ENCODE measurements around the gene TBC1D9.

The TBC1D9 gene

GRCh38 chr4:140691369-140691768, 64.8 kb downstream of the TBC1D9 start:
- DNase-seq (ENCODE audit: low spot score) = no peak
- TF ChIP-seq CTCF (IDR thresholded peaks at IDR 0.05; ENCODE audit: borderline replicate concordance, control extremely low read depth, extremely low read depth, insufficient read depth, missing control alignments) = no peak
- in situ Hi-C loops (cut with MboI; ENCODE audit: low sequenced_read_pairs, unreplicated experiment) = no loop called here

GRCh38 chr4:140690093-140690492, 66.1 kb downstream of the TBC1D9 start:
- no peak for DNase-seq (ENCODE audit: low spot score)
- no peak for TF ChIP-seq CTCF (IDR thresholded peaks at IDR 0.05; ENCODE audit: borderline replicate concordance, control extremely low read depth, extremely low read depth, insufficient read depth, missing control alignments)
- in situ Hi-C loops (cut with MboI; ENCODE audit: low sequenced_read_pairs, unreplicated experiment) = no loop called here

GRCh38 chr4:140689623-140690022, 66.6 kb downstream of the TBC1D9 start:
- in situ Hi-C loops (cut with MboI; ENCODE audit: low sequenced_read_pairs, unreplicated experiment) = no loop called here
- TF ChIP-seq CTCF (IDR thresholded peaks at IDR 0.05; ENCODE audit: borderline replicate concordance, control extremely low read depth, extremely low read depth, insufficient read depth, missing control alignments) = no peak
- no peak for DNase-seq (ENCODE audit: low spot score)

- no peak for TF ChIP-seq CTCF (IDR thresholded peaks at IDR 0.05; ENCODE audit: borderline replicate concordance, control extremely low read depth, extremely low read depth, insufficient read depth, missing control alignments)
- DNase-seq (ENCODE audit: low spot score) = no peak
- in situ Hi-C loops (cut with MboI; ENCODE audit: low sequenced_read_pairs, unreplicated experiment) = no loop called here
These were observed 67.2 kb downstream of the TBC1D9 start for GRCh38 chr4:140688711-140689598.

GRCh38 chr4:140686796-140687195, 69.4 kb downstream of the TBC1D9 start:
- TF ChIP-seq CTCF (IDR thresholded peaks at IDR 0.05; ENCODE audit: borderline replicate concordance, control extremely low read depth, extremely low read depth, insufficient read depth, missing control alignments) = no peak
- no peak for DNase-seq (ENCODE audit: low spot score)
- in situ Hi-C loops (cut with MboI; ENCODE audit: low sequenced_read_pairs, unreplicated experiment) = no loop called here

GRCh38 chr4:140684314-140684713, 71.9 kb downstream of the TBC1D9 start:
- DNase-seq (ENCODE audit: low spot score) = no peak
- in situ Hi-C loops (cut with MboI; ENCODE audit: low sequenced_read_pairs, unreplicated experiment) = no loop called here
- TF ChIP-seq CTCF (IDR thresholded peaks at IDR 0.05; ENCODE audit: borderline replicate concordance, control extremely low read depth, extremely low read depth, insufficient read depth, missing control alignments) = no peak
